ENCODE results near the gene NCAM2.
"Not testable (repeated sequence)": the region's sequence is repeated elsewhere in the genome, so short reads cannot be mapped to it uniquely, and the experiment has no call there.

Gene NCAM2

DNA sequence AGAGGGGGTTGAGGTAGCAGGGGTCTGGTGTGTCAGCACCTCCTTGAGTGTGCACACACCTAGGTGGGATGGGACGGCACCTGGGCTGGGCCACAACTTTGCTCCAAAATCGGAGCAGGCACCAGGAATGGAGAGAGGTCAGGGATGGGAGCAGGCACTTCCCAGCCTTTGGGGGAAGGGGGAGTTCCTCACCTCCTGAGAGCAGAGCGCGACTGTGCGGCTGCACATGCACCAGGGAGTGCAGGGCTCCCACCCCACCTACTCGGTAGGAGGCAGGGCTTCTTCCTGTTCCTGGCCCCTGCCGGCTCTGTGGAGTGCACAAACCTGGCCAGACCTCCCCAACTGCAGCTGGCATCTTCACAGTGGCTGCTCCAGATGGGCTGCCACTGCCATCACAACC, 399.3 kb downstream of the NCAM2 start:
- no peak overlapping the region for H3K27ac ChIP-seq
- TF ChIP-seq, protein P1, sequence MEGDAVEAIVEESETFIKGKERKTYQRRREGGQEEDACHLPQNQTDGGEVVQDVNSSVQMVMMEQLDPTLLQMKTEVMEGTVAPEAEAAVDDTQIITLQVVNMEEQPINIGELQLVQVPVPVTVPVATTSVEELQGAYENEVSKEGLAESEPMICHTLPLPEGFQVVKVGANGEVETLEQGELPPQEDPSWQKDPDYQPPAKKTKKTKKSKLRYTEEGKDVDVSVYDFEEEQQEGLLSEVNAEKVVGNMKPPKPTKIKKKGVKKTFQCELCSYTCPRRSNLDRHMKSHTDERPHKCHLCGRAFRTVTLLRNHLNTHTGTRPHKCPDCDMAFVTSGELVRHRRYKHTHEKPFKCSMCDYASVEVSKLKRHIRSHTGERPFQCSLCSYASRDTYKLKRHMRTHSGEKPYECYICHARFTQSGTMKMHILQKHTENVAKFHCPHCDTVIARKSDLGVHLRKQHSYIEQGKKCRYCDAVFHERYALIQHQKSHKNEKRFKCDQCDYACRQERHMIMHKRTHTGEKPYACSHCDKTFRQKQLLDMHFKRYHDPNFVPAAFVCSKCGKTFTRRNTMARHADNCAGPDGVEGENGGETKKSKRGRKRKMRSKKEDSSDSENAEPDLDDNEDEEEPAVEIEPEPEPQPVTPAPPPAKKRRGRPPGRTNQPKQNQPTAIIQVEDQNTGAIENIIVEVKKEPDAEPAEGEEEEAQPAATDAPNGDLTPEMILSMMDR (conservative IDR thresholded peaks at IDR 0.05), result no peak

DNA sequence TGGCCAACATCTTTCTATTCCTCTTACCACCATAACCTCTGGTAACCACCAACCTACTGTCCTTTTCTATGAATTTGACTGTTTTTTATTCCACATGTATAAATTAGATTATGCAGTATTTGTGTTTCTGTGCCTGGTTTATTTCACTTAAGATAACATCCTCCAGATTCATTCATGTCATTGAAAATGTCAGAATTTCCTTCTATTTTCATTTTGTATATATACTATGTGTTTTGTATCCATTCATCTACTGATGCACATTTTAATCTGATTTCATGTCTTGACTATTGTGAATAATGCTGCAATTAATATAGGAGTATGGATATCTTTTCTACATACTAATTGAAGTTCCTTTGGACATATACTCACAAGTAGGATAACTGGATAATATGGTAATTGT, 403.2 kb downstream of the NCAM2 start:
- TF ChIP-seq, protein P1 (conservative IDR thresholded peaks at IDR 0.05), result no peak
- H3K27ac ChIP-seq, result no peak overlapping the region

DNA sequence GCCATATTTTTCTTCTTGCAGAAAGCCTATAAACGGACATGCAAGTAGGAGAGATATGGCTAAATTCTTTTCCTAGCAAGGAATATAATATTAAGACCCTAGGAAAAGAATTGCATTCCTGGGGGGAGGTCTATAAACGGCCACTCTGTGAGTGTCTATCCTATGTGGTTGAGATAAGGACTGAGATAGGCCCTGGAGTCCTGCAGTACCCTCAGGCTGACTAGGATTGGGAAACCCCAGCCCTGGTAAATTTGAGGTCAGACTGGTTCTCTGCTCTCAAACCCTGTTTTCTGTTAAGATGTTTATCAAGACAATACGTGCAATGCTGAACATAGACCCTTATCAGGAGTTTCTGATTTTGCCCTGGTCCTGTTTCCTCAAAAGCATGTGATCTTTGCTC, 404.0 kb downstream of the NCAM2 start:
- H3K27ac ChIP-seq, result not testable (repeated sequence)

DNA sequence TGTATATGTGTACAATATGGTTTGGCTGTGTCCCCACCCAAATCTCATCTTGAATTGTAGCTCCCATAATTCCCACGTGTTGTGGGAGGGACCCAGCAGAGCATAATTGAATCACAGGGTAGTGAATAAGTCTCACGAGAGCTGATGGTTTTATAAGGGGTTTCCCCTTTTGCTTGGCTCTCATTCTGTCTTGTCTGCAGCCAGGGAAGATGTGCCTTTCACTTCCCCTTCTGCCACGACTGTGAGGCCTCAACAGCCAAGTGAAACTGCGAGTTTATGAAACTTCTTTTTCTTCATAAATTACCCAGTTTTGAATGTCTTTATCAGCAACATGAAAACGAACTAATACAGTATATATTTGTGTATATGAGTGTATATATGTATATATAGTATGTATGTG, 406.1 kb downstream of the NCAM2 start:
- not testable (repeated sequence) for H3K27ac ChIP-seq

DNA sequence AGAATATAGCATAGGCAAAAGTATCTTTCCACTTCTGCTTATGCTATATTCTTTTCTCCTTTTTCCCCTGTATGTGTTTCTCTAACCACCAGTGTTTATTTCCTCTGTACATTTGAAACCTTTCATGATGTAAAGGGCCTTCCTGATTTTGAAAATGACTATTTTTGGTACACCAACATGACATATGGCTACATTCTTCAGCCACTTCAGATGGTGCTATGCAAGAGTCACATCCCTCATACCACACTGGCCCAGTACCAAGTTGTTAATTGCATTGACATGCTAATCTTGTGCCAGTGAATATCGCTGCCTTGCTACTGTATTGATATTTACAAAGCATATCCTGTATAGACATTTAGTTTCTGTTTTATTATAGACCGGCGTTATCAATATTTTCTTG, 408.7 kb downstream of the NCAM2 start:
- TF ChIP-seq, protein P1 (conservative IDR thresholded peaks at IDR 0.05), result no peak
- H3K27ac ChIP-seq, result no peak overlapping the region

DNA sequence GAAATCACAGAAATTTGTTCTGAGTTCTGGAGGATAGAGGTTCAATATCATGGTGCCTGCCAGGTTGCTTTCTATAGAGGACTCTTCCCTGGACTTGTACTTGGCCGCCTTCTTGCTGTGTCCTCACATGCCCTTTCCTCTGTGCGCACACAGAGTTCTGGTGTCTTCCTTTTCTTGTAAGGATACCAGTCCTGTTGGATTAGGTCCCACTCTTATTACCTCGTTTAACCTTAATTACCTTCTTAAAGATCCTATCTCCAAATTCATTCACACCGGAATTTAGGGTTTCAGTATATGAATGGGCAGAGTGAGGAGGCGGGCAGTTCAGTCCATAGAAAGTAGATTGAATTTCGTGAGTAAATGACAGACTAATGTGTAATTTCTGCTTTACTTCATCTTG, 413.9 kb downstream of the NCAM2 start:
- H3K27ac ChIP-seq, result peak overlapping the region; percentile 1; the same call in 1 of the 2 replicates
- TF ChIP-seq, protein P1 (conservative IDR thresholded peaks at IDR 0.05), result no peak

DNA sequence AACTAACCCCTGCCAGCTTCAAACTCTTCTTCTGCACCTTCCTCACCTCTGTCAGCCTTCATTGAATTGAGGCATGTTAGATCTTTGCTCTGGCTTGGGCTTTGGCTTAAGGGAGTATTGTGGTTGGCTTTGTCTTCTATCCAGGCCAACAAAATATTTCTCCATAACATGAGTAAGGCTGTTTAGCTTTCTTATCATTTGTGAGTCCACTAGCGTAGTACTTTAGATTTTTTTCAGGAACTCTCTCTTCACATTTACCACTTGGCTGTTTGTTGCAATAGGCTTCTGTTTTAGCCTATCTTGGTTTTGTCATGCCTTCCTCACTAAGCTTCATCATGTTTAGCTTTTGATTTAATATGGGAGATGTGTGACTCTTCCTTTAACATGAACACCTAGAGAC, 417.5 kb downstream of the NCAM2 start:
- TF ChIP-seq, protein P1 (conservative IDR thresholded peaks at IDR 0.05), result no peak

DNA sequence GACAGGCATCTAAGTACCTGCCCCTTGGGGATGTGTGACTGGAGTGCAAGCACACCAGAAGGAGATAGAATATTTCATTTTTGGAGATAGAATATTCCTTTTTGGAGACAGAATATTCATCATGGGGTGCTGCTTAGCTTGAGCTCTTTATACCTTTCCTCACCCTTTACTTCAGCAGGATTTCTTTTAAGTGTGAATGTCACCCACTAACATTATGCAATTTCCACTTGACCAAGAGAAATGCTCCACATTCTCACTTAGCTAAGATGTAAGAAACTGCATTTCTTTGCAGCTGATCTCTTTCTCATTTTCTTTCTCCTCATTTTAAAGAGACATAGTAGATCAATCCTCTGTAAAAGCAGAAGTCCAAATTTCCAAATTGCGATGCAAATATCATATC, 436.7 kb downstream of the NCAM2 start:
- no peak overlapping the region for H3K27ac ChIP-seq
- TF ChIP-seq, protein P1 (conservative IDR thresholded peaks at IDR 0.05), result no peak

More for the DNA sequence above, 417.5 kb downstream of the NCAM2 start:
- H3K27ac ChIP-seq, result no peak overlapping the region

DNA sequence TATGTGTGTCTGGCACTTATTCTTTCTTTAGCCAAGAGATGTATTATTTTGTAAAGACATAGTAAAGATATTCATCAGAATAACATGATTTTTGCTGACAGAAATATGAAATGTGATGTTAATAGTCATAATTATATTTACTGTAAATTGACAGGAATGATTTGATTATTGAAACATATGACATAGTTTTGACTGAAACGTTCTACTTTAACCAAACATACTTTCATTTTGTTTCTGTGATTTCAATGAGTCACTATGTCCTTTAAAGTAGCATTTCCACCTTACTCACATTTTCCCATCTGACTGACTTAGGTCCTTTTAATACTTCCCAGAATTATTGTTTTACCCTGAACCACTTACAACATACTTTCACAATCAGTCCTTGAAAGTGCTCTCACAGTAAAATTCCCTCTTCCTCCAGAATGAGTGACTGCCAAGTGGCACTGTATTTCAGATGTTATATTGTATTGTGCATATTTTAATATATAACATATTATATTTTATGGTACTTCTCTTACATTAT, 437.9 kb downstream of the NCAM2 start:
- no peak overlapping the region for H3K27ac ChIP-seq
- TF ChIP-seq, protein P1 (conservative IDR thresholded peaks at IDR 0.05), result no peak
